B cell (primary cell): ENCODE data around the gene H3-3A. TPM values are rescaled to one million over a fixed set of nuclear protein-coding genes. Genes with fewer than 3 reads are reported as not detected.

ENCODE experiments used
- ATAC-seq: fragments of 200-7000 bp; cut with Tn5 transposase; one replicate; pipeline ENCODE4 v1.10.0; 2021; ENCODE audit warnings: low read depth, mild to moderate bottlenecking, moderate number of reproducible peaks, moderate library complexity
- CTCF ChIA-PET: fragments of 350-600 bp; sonication (Branson Sonifier 250); formaldehyde crosslinking; loops from one replicate; lab custom pipeline; 2021; ENCODE audit warnings: antibody characterized with exemption, inconsistent platforms; lab: Charles Lee
- POLR2A ChIA-PET: fragments of 350-600 bp; sonication (Branson Sonifier 250); formaldehyde crosslinking; loops from one replicate; lab custom pipeline; 2021; ENCODE audit warnings: antibody characterized with exemption; lab: Charles Lee
- DNase-seq: peaks from one replicate; pipeline ENCODE4 v3.0.0; 2013
- H2AFZ ChIP-seq: 2 replicates; pipeline ENCODE4 v1.6.1; 2012; ENCODE audit warnings: mild to moderate bottlenecking, low read depth, low read length; ENCODE audit not compliant: insufficient read depth, poor library complexity, severe bottlenecking
- H3K27ac ChIP-seq, 2 donors: 1 replicate in 1 of 2; 2 replicates in 1 of 2; pipeline ENCODE4 v1.5.1; 2012 to 2013; ENCODE audit warnings: low read length in 2 of 2, mild to moderate bottlenecking in 2 of 2, moderate library complexity in 1 of 2
- H3K27me3 ChIP-seq, 4 experiments: fragments of 200-600 bp in 1 of 4; sonication (generic) in 1 of 4; replicated peaks in 1 of 4; 1 replicate in 2 of 4; 2 replicates in 2 of 4; pipeline versions ENCODE4 v1.6.1 to v1.7.0; 2013 to 2016; ENCODE audit warnings: low read length in 3 of 4, mild to moderate bottlenecking in 2 of 4, mixed read lengths in 1 of 4, moderate library complexity in 1 of 4; ENCODE audit not compliant: insufficient read depth in 4 of 4, control insufficient read depth in 3 of 4; ENCODE audit errors: control extremely low read depth in 1 of 4
- H3K36me3 ChIP-seq, 2 experiments: replicated peaks in 1 of 2; 1 replicate in 1 of 2; 2 replicates in 1 of 2; pipeline versions ENCODE4 v1.6.1 to v1.7.1; 2013; ENCODE audit warnings: low read length in 1 of 2; ENCODE audit not compliant: insufficient read depth in 2 of 2, control insufficient read depth in 1 of 2; ENCODE audit errors: control extremely low read depth in 1 of 2, extremely low read depth in 1 of 2
- H3K4me1 ChIP-seq, 2 donors: fragments of 200-600 bp in 1 of 2; sonication (generic) in 1 of 2; 1 replicate in 1 of 2; 2 replicates in 1 of 2; pipeline versions ENCODE4 v1.5.1 to v1.6.1; 2013 to 2017; ENCODE audit warnings: low read length in 2 of 2; ENCODE audit not compliant: control insufficient read depth in 2 of 2, insufficient read depth in 2 of 2
- H3K4me2 ChIP-seq: replicated peaks from 2 replicates; pipeline ENCODE3; 2012; ENCODE audit warnings: mild to moderate bottlenecking, low read depth, low read length; ENCODE audit not compliant: poor library complexity, severe bottlenecking
- H3K4me3 ChIP-seq, 5 experiments: fragments of 200-600 bp in 1 of 5; sonication (generic) in 1 of 5; 1 replicate in 3 of 5; 2 replicates in 2 of 5; pipeline versions ENCODE4 v1.5.1 to v1.7.0; 2011 to 2016; ENCODE audit warnings: low read length in 4 of 5, mild to moderate bottlenecking in 4 of 5, low read depth in 2 of 5, control low read depth in 1 of 5, moderate library complexity in 1 of 5; ENCODE audit not compliant: insufficient read depth in 1 of 5; ENCODE audit errors: control extremely low read depth in 1 of 5, extremely low read depth in 1 of 5
- H3K79me2 ChIP-seq: fragments of 200-600 bp; sonication (generic); one replicate; pipeline ENCODE4 v1.6.0; 2016; ENCODE audit warnings: low read length; ENCODE audit not compliant: control insufficient read depth, insufficient read depth
- H3K9ac ChIP-seq: fragments of 200-600 bp; sonication (generic); 2 replicates; pipeline ENCODE4 v1.6.1; 2017; ENCODE audit warnings: mild to moderate bottlenecking, low read length, moderate library complexity
- H3K9me3 ChIP-seq, 3 donors: one replicate each; pipeline versions ENCODE4 v1.6.1 to v1.7.1; 2013; ENCODE audit warnings: low read length in 2 of 3; ENCODE audit not compliant: control insufficient read depth in 2 of 3, insufficient read depth in 1 of 3; ENCODE audit errors: control extremely low read depth in 1 of 3
- H4K20me1 ChIP-seq: 2 replicates; pipeline ENCODE4 v1.6.0; 2012; ENCODE audit warnings: mild to moderate bottlenecking, low read length; ENCODE audit not compliant: insufficient read depth, control insufficient read depth, poor library complexity, severe bottlenecking
- H3K27ac Mint-ChIP-seq: one replicate; pipeline ENCODE4 v1.8.0; 2021; ENCODE audit warnings: mixed read lengths
- H3K27me3 Mint-ChIP-seq: one replicate; pipeline ENCODE4 v1.8.0; 2021; ENCODE audit warnings: mixed read lengths
- H3K4me1 Mint-ChIP-seq: one replicate; pipeline ENCODE4 v1.8.0; 2021; ENCODE audit warnings: mixed read lengths
- H3K4me3 Mint-ChIP-seq: one replicate; pipeline ENCODE4 v1.8.0; 2021; ENCODE audit warnings: mixed read lengths
- H3K9me3 Mint-ChIP-seq: one replicate; pipeline ENCODE4 v1.8.0; 2022; ENCODE audit warnings: mixed read lengths; ENCODE audit not compliant: insufficient read depth
- CTCF ChIP-seq: fragments of 200-600 bp; IDR thresholded peaks from one replicate; pipeline ENCODE4 v1.8.0; 2022; ENCODE audit warnings: antibody characterized with exemption, mild to moderate bottlenecking
- EZH2 ChIP-seq: IDR thresholded peaks from 2 replicates; pipeline ENCODE4 v1.6.1; 2012; ENCODE audit warnings: borderline replicate concordance, low read depth, mild to moderate bottlenecking, moderate library complexity, low read length; ENCODE audit not compliant: insufficient read depth, poor library complexity, severe bottlenecking
- WGBS: methylation state at CpG from one replicate; pipeline ENCODE4 v1.1.5; 2013; ENCODE audit warnings: missing lambda C conversion rate; ENCODE audit not compliant: insufficient coverage; 5-methylcytosine and 5-hydroxymethylcytosine counted together
- intact Hi-C: fragments of 100-400 bp; cut with micrococcal nuclease; formaldehyde crosslinking; loops from one replicate; pipeline ENCODE4 v1.10.0; 2022
- polyA plus RNA-seq: library from polyadenylated mRNA; depleted of rRNA; stranded (reverse); fragments of >200 nt; gene quantifications from 2 replicates; pipeline ENCODE4 v1.2.3, GENCODE V29; 2012
- total RNA-seq, 2 donors: library from RNA; stranded (reverse); fragments of 120-200 nt in 1 of 2; gene quantifications; 1 replicate in 1 of 2; 2 replicates in 1 of 2; pipeline versions ENCODE4 v1.2.3 to v1.2.4, GENCODE V29; 2013 to 2022

H3-3A gene
- total and polyA plus RNA-seq, 2 donors (not counting 1 experiment from before 2014, with no cell fraction given), result 349 to 561 TPM

DNA sequence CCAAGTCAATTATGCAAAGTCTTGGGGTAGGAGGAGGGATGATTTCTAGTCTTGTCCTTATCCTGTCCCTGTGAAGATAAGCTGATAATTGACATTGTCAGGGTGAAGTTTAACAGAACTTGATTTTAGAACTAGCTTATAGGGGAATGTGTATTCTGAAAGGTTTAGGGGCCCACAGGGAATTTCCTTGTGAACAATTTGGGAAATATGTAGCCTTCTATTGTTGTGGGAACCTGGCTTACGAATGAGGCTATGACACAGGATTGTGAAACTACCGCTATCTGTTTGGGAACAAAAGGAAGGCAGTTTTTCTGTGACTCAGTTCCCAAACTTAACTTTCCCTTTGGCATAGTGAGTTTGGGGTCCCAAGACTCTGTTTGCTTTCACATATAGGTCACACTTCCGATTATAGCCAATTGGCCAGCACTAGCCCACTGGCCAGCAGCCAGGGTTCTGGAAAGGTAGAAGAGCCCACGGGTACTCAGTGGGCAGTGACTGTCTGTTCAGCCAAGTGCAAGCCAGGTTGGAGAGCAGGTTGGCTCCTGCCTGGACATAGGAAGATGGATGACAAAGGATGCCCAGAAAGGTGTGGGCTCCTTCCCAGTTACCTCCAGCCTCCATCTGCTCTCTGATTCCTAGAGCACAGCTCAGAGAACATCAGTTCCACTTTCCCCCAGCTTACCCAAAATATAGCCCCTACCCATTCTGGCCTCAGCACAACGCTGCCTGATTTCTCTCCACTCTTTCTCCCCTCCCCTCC lies 35.5 kb downstream of the H3-3A start:
- 89% methylated on average over 5 of the region's 5 CpGs for WGBS
- no peak overlapping the region for H3K27ac ChIP-seq
- no peaks in the 10 kb centered on the region for H4K20me1 ChIP-seq
- no peaks in the 10 kb centered on the region for H3K9me3 ChIP-seq
- H3K9ac ChIP-seq, result no peak overlapping the region
- no peaks in the 10 kb centered on the region for H3K79me2 ChIP-seq
- CTCF ChIA-PET, result interaction anchor here (0.8 to 1.6 kb wide), 4 partner anchors 15 to 33 kb away, joined by 3 to 5 read pairs (median 4); no protein-coding TSS in a partner anchor
- H3K9me3 Mint-ChIP-seq, result no peaks in the 10 kb centered on the region
- POLR2A ChIA-PET, result no interaction called here
- ATAC-seq (no peak), DNase-seq (no peak)
- H3K27ac Mint-ChIP-seq, result no peak overlapping the region
- intact Hi-C loops, result no loop called here
- no peaks in the 10 kb centered on the region for H3K36me3 ChIP-seq
- peaks cover 14% of the 10 kb centered on the region for H3K4me1 Mint-ChIP-seq
- H3K4me1 ChIP-seq, result peaks cover 3 to 10% of the 10 kb centered on the region in 2 donors
- no peak overlapping the region for H3K4me2 ChIP-seq
- H3K27me3 Mint-ChIP-seq, result no peaks in the 10 kb centered on the region
- H3K4me3 Mint-ChIP-seq, result no peak overlapping the region
- no peak overlapping the region for H3K4me3 ChIP-seq
- no peak overlapping the region for H2AFZ ChIP-seq
- no peak for TF ChIP-seq EZH2
- no peak for TF ChIP-seq CTCF
- peaks cover 0 to 3% (median 0%) of the 10 kb centered on the region in 4 experiments for H3K27me3 ChIP-seq
